Kidney (tissue), 14 donors: ENCODE data around the gene HPRT1. TPM values are rescaled to one million over a fixed set of nuclear protein-coding genes. Genes with fewer than 3 reads are reported as not detected.

Experiments used
- DNase-seq, 5 donors: peaks; one replicate each; pipeline ENCODE4 v3.0.0-alpha.2; 2013 to 2020
- FAIRE-seq: peaks from 2 replicates; lab custom pipeline; 2012; peaks lifted over from hg19 to GRCh38; lab: Jason Lieb, UNC
- H3K27ac ChIP-seq, 2 donors: one replicate each; pipeline ENCODE4 v1.7.0; 2013; ENCODE audit warnings: low read depth in 2 of 2, low read length in 2 of 2, inconsistent platforms in 1 of 2
- H3K27me3 ChIP-seq: one replicate; pipeline ENCODE4 v1.7.1; 2013; ENCODE audit warnings: low read length, inconsistent platforms; ENCODE audit not compliant: control insufficient read depth, insufficient read depth
- H3K36me3 ChIP-seq, 3 donors: one replicate each; pipeline versions ENCODE4 v1.7.0 to v1.7.1; 2013; ENCODE audit warnings: low read length in 3 of 3, control low read depth in 1 of 3, inconsistent platforms in 1 of 3; ENCODE audit not compliant: insufficient read depth in 3 of 3, control insufficient read depth in 2 of 3
- H3K4me1 ChIP-seq, 3 donors: one replicate each; pipeline versions ENCODE4 v1.7.0 to v1.7.1; 2013; ENCODE audit warnings: low read length in 3 of 3, inconsistent platforms in 1 of 3, low read depth in 1 of 3; ENCODE audit not compliant: control insufficient read depth in 2 of 3, insufficient read depth in 2 of 3
- H3K4me3 ChIP-seq, 3 donors: one replicate each; pipeline versions ENCODE4 v1.7.0 to v1.8.1; 2013; ENCODE audit warnings: low read length in 3 of 3, control low read depth in 1 of 3, inconsistent platforms in 1 of 3
- H3K9ac ChIP-seq, 3 donors: one replicate each; pipeline versions ENCODE4 v1.7.0 to v1.7.1; 2013; ENCODE audit warnings: low read length in 3 of 3, control low read depth in 1 of 3, inconsistent platforms in 1 of 3
- H3K9me3 ChIP-seq, 3 donors: one replicate each; pipeline versions ENCODE4 v1.7.0 to v1.7.1; 2013; ENCODE audit warnings: low read length in 3 of 3, control low read depth in 1 of 3, inconsistent platforms in 1 of 3; ENCODE audit not compliant: control insufficient read depth in 2 of 3, insufficient read depth in 1 of 3
- intact Hi-C: fragments of 100-400 bp; cut with DNase I; formaldehyde crosslinking; loops from one replicate; pipeline ENCODE4 v1.11.1; 2022
- polyA plus RNA-seq: library from polyadenylated mRNA; stranded (reverse); fragments of 350-450 nt; fragmentation: Illumina TruSeq; extraction: RNeasy Lipid Tissue Mini Kit (QIAGEN cat#74804); gene quantifications from one replicate; pipeline ENCODE4 v1.2.3, GENCODE V29; 2014; ENCODE audit warnings: low read depth, low replicate concordance; ENCODE audit not compliant: insufficient read depth
- total RNA-seq: library from RNA; stranded (reverse); fragmentation: NEBNext Ultra II Directional; extraction: Animal tissue kit (Norgen Biotek cat#: 25700); gene quantifications from one replicate; pipeline ENCODE4 v1.2.1, GENCODE V29; 2021
- TF ChIP-seq, protein P1 (sequence below): IDR thresholded peaks from 3 replicates; pipeline ENCODE4 v1.5.1; 2012; ENCODE audit warnings: mild to moderate bottlenecking, moderate library complexity, borderline replicate concordance; ENCODE audit not compliant: insufficient read depth; ENCODE audit errors: extremely low read depth
- donor health status: control.
- donor health status: control.
- donor health status: control.
- donor health status: control.
- donor health status: control.
- donor health status: DM: yes; HTN: yes; CAD: no.
- donor health status: Normal renal cell carcinoma (clear cell type).

HPRT1 gene
- total and polyA plus RNA-seq, 2 donors from 2014 or later = 57.8 to 75.0 TPM

DNA sequence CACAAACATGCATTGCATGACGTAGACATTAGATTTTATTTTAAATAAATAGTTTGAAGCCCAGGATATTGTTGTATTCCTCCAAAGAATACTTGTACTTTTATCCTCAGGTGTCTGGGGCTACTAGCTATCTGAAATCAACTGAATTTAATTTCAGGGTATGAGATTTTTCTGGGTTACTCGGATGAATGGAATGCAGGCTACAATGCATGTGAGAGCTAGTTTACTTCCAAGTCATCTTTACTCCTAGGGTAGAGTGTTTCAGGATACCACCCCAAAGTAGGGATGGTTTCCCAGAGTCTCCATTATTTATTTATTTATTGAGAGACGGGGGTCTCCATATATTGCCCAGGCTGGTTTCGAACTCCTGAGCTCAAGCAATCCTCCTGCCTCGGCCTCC is 66.4 kb downstream of the HPRT1 start:
- H3K4me3 ChIP-seq = no peak overlapping the region
- no peaks in the 10 kb centered on the region for H3K36me3 ChIP-seq
- H3K9me3 ChIP-seq = no peaks in the 10 kb centered on the region
- no peak overlapping the region for H3K27ac ChIP-seq
- H3K4me1 ChIP-seq = no peaks in the 10 kb centered on the region
- DNase-seq = no peak
- TF ChIP-seq, protein P1, sequence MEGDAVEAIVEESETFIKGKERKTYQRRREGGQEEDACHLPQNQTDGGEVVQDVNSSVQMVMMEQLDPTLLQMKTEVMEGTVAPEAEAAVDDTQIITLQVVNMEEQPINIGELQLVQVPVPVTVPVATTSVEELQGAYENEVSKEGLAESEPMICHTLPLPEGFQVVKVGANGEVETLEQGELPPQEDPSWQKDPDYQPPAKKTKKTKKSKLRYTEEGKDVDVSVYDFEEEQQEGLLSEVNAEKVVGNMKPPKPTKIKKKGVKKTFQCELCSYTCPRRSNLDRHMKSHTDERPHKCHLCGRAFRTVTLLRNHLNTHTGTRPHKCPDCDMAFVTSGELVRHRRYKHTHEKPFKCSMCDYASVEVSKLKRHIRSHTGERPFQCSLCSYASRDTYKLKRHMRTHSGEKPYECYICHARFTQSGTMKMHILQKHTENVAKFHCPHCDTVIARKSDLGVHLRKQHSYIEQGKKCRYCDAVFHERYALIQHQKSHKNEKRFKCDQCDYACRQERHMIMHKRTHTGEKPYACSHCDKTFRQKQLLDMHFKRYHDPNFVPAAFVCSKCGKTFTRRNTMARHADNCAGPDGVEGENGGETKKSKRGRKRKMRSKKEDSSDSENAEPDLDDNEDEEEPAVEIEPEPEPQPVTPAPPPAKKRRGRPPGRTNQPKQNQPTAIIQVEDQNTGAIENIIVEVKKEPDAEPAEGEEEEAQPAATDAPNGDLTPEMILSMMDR = no peak
- no peaks in the 10 kb centered on the region for H3K27me3 ChIP-seq
- FAIRE-seq = no peak
- intact Hi-C loops = no loop called here
- H3K9ac ChIP-seq = no peak overlapping the region

DNA sequence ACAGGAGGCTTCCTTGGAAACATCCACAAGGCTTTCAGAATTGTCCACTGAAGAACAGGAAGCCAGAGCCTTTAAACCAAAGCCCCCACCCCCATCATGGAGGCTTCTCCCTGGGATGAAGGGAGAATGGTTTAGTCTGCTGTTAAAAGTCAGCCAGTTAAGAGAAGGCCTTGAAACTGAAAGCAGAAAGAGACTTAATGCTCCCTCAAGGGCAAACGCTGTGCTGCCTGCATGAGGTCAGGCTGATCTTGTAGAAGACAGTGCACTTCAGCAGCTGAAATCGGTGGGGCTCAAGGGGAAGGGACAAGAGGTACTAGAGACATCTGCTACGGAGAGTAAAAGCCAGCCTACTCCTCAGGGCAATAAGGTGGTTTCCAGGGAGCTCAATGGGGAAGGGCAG is 69.0 kb downstream of the HPRT1 start:
- FAIRE-seq (no peak), DNase-seq (no peak)
- intact Hi-C loops = no loop called here
- H3K9ac ChIP-seq = no peak overlapping the region
- H3K27ac ChIP-seq = no peak overlapping the region
- no peaks in the 10 kb centered on the region for H3K36me3 ChIP-seq
- no peaks in the 10 kb centered on the region for H3K27me3 ChIP-seq
- TF ChIP-seq, protein P1 = no peak
- no peak overlapping the region for H3K4me3 ChIP-seq
- no peaks in the 10 kb centered on the region for H3K4me1 ChIP-seq
- no peaks in the 10 kb centered on the region for H3K9me3 ChIP-seq

DNA sequence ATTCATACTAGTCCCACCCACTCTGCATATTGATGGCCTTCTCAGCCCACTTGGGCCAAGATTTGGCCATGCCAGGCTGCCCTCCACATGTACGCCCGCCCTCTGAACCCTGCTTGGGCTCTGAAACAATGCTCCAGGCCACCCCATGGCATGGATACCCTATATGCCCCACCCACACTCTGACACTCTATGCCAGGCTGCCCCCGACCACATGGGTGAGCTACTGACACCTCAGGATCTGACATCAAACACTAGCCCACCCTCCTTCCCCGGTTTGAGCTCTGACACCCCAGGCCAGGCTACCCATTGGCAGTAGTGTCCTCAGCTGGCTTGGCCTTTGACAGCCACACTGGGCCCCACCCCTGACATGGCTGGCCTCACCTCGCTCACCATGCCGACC is 69.5 kb downstream of the HPRT1 start:
- H3K4me3 ChIP-seq = no peak overlapping the region
- intact Hi-C loops = no loop called here
- TF ChIP-seq, protein P1 = no peak
- FAIRE-seq (no peak), DNase-seq (no peak)
- no peaks in the 10 kb centered on the region for H3K9me3 ChIP-seq
- no peaks in the 10 kb centered on the region for H3K36me3 ChIP-seq
- no peak overlapping the region for H3K9ac ChIP-seq
- no peak overlapping the region for H3K27ac ChIP-seq
- H3K4me1 ChIP-seq = no peaks in the 10 kb centered on the region
- no peaks in the 10 kb centered on the region for H3K27me3 ChIP-seq

DNA sequence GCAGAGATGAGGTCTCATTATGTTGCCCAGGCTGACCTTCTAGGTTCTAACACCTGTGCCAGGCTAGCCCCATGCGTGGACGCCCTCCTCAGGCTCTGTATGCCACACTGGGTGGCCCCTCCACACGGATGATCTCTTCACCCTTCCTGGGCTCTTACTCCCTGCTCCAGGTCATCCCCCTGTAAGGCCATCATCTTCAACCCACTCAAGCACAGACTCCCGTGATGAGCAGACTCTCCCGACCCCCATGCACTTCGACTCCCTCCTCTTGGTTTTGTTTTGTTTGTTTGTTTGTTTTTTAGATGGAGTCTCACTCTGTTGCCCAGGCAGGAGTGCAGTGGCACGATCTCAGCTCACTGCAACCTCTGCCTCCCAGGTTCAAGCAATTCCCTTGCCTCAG is 70.9 kb downstream of the HPRT1 start:
- no peaks in the 10 kb centered on the region for H3K27me3 ChIP-seq
- FAIRE-seq (no peak), DNase-seq (no peak)
- no peaks in the 10 kb centered on the region for H3K9me3 ChIP-seq
- intact Hi-C loops = no loop called here
- no peak overlapping the region for H3K4me3 ChIP-seq
- no peaks in the 10 kb centered on the region for H3K36me3 ChIP-seq
- no peak overlapping the region for H3K9ac ChIP-seq
- H3K27ac ChIP-seq = no peak overlapping the region
- no peaks in the 10 kb centered on the region for H3K4me1 ChIP-seq
- TF ChIP-seq, protein P1 = no peak
